H9 (cell line): ENCODE results near the gene AKR7A2. TPM values are rescaled to one million over a fixed set of nuclear protein-coding genes. Genes with fewer than 3 reads are reported as not detected.
A peak's percentile ranks its signal among the peaks of the same experiment; 100 is the strongest.

Experiments used
- DNase-seq: peaks from one replicate; pipeline ENCODE4 v3.0.0-alpha.2; 2017
- H2AFZ ChIP-seq: one replicate; pipeline ENCODE4 v1.6.1; 2013; ENCODE audit warnings: mild to moderate bottlenecking, low read length, control low read depth, moderate library complexity
- H2AK5ac ChIP-seq: 2 replicates; pipeline ENCODE4 v1.6.1; 2013; ENCODE audit warnings: low read length, control low read depth, mixed read lengths; ENCODE audit not compliant: insufficient read length
- H2BK120ac ChIP-seq: one replicate; pipeline ENCODE4 v1.6.1; 2013; ENCODE audit warnings: low read depth, mild to moderate bottlenecking, low read length, control low read depth, inconsistent platforms; ENCODE audit not compliant: poor library complexity, severe bottlenecking
- H2BK12ac ChIP-seq: 2 replicates; pipeline ENCODE4 v1.6.1; 2013; ENCODE audit warnings: low read length, control low read depth, mixed read lengths, low read depth; ENCODE audit not compliant: insufficient read length
- H2BK15ac ChIP-seq: 2 replicates; pipeline ENCODE4 v1.6.1; 2013; ENCODE audit warnings: low read depth, low read length, control low read depth
- H2BK20ac ChIP-seq: one replicate; pipeline ENCODE4 v1.6.1; 2013; ENCODE audit warnings: low read depth, mild to moderate bottlenecking, low read length, control low read depth, inconsistent platforms; ENCODE audit not compliant: poor library complexity, severe bottlenecking
- H2BK5ac ChIP-seq: 2 replicates; pipeline ENCODE4 v1.6.1; 2013; ENCODE audit warnings: low read length, control low read depth, mixed read lengths; ENCODE audit not compliant: insufficient read length
- H3K14ac ChIP-seq: 2 replicates; pipeline ENCODE4 v1.6.1; 2013; ENCODE audit warnings: low read length, control low read depth; ENCODE audit not compliant: insufficient read depth
- H3K18ac ChIP-seq: 2 replicates; pipeline ENCODE4 v1.6.1; 2013; ENCODE audit warnings: low read depth, mild to moderate bottlenecking, mixed read lengths, low read length, control low read depth; ENCODE audit not compliant: insufficient read length
- H3K23ac ChIP-seq: 2 replicates; pipeline ENCODE4 v1.6.1; 2013; ENCODE audit warnings: low read length, control low read depth, mixed read lengths, low read depth; ENCODE audit not compliant: insufficient read length
- H3K23me2 ChIP-seq: 2 replicates; pipeline ENCODE4 v1.6.1; 2013; ENCODE audit warnings: low read depth, mild to moderate bottlenecking, mixed read lengths, low read length, control low read depth; ENCODE audit not compliant: insufficient read length, poor library complexity, severe bottlenecking
- H3K27ac ChIP-seq: 2 replicates; pipeline ENCODE4 v1.5.1; 2013; ENCODE audit warnings: low read length, control low read depth, mixed read lengths, low read depth; ENCODE audit not compliant: insufficient read length
- H3K27me3 ChIP-seq: 2 replicates; pipeline ENCODE4 v1.6.1; 2013; ENCODE audit warnings: low read length, control low read depth, inconsistent platforms; ENCODE audit not compliant: insufficient read depth
- H3K4ac ChIP-seq: 2 replicates; pipeline ENCODE4 v1.6.1; 2013; ENCODE audit warnings: low read depth, mild to moderate bottlenecking, control low read depth, inconsistent platforms, low read length, moderate library complexity
- H3K4me1 ChIP-seq: 2 replicates; pipeline ENCODE4 v1.6.1; 2013; ENCODE audit warnings: low read length, control low read depth, inconsistent platforms; ENCODE audit not compliant: insufficient read depth
- H3K4me2 ChIP-seq: 2 replicates; pipeline ENCODE4 v1.6.1; 2013; ENCODE audit warnings: low read length, control low read depth, mixed read lengths; ENCODE audit not compliant: insufficient read length, insufficient read depth
- H3K56ac ChIP-seq: 2 replicates; pipeline ENCODE4 v1.6.1; 2013; ENCODE audit warnings: low read depth, mild to moderate bottlenecking, mixed read lengths, low read length, control low read depth; ENCODE audit not compliant: insufficient read length
- H3K79me1 ChIP-seq: 2 replicates; pipeline ENCODE4 v1.6.1; 2013; ENCODE audit warnings: low read depth, mild to moderate bottlenecking, moderate library complexity, low read length, control low read depth, inconsistent platforms; ENCODE audit not compliant: insufficient read depth, poor library complexity, severe bottlenecking
- H3K79me2 ChIP-seq: 2 replicates; pipeline ENCODE4 v1.6.1; 2013; ENCODE audit warnings: low read length, control low read depth, inconsistent platforms; ENCODE audit not compliant: insufficient read depth
- H3K9ac ChIP-seq: 2 replicates; pipeline ENCODE4 v1.6.1; 2013; ENCODE audit warnings: low read length, control low read depth, mixed read lengths; ENCODE audit not compliant: insufficient read length; ENCODE audit errors: extremely low read depth
- H3K9me3 ChIP-seq: one replicate; pipeline ENCODE4 v1.6.1; 2013; ENCODE audit warnings: low read depth, low read length, inconsistent platforms; ENCODE audit not compliant: control insufficient read depth
- H3T11ph ChIP-seq: one replicate; pipeline ENCODE4 v1.6.1; 2013; ENCODE audit warnings: mild to moderate bottlenecking, low read length, control low read depth, inconsistent platforms
- H4K20me1 ChIP-seq: one replicate; pipeline ENCODE4 v1.6.1; 2013; ENCODE audit not compliant: control insufficient read depth, insufficient read length, insufficient read depth
- H4K5ac ChIP-seq: 2 replicates; pipeline ENCODE4 v1.6.1; 2013; ENCODE audit warnings: low read depth, mild to moderate bottlenecking, mixed read lengths, low read length, control low read depth; ENCODE audit not compliant: insufficient read length
- H4K8ac ChIP-seq: replicated peaks from 2 replicates; pipeline ENCODE4 v1.6.1; 2013; ENCODE audit warnings: low read length, control low read depth, mixed read lengths, low read depth; ENCODE audit not compliant: insufficient read length
- H4K91ac ChIP-seq: 2 replicates; pipeline ENCODE4 v1.6.1; 2013; ENCODE audit warnings: low read depth, mild to moderate bottlenecking, moderate library complexity, mixed read lengths, low read length, control low read depth; ENCODE audit not compliant: insufficient read length
- H3K27ac Mint-ChIP-seq, 3 experiments: 2 replicates in 2 of 3; 3 replicates in 1 of 3; pipeline ENCODE4 v1.8.0; 2020 to 2021; ENCODE audit warnings: mixed read lengths in 3 of 3, mild to moderate bottlenecking in 1 of 3, moderate library complexity in 1 of 3
- H3K27me3 Mint-ChIP-seq: 2 replicates; pipeline ENCODE4 v1.8.0; 2021; ENCODE audit warnings: low read depth, mild to moderate bottlenecking, moderate library complexity, mixed read lengths
- H3K36me3 Mint-ChIP-seq, 3 experiments: 2 replicates in 2 of 3; 3 replicates in 1 of 3; pipeline ENCODE4 v1.8.0; 2020 to 2021; ENCODE audit warnings: low read depth in 3 of 3, mixed read lengths in 3 of 3; ENCODE audit not compliant: insufficient read depth in 1 of 3
- H3K4me1 Mint-ChIP-seq, 2 experiments: 2 replicates each; pipeline ENCODE4 v1.8.0; 2020; ENCODE audit warnings: mixed read lengths in 2 of 2
- H3K4me3 Mint-ChIP-seq, 2 experiments: 2 replicates in 1 of 2; 3 replicates in 1 of 2; pipeline ENCODE4 v1.8.0; 2020 to 2021; ENCODE audit warnings: mild to moderate bottlenecking in 2 of 2, mixed read lengths in 2 of 2, moderate library complexity in 1 of 2
- H3K9me3 Mint-ChIP-seq, 2 experiments: 2 replicates in 1 of 2; 3 replicates in 1 of 2; pipeline ENCODE4 v1.8.0; 2020; ENCODE audit warnings: mild to moderate bottlenecking in 2 of 2, mixed read lengths in 2 of 2, moderate library complexity in 1 of 2
- WGBS: extraction: QIAGEN DNeasy Blood & Tissue Kit; methylation state at CpG from one replicate; pipeline ENCODE4 v1.1.7; 2013; ENCODE audit warnings: missing lambda C conversion rate, low lambda C conversion rate, mixed read lengths; ENCODE audit not compliant: insufficient read length; ENCODE audit errors: extremely low coverage; 5-methylcytosine and 5-hydroxymethylcytosine counted together
- total RNA-seq: library from RNA; stranded (reverse); gene quantifications from 2 replicates; pipeline ENCODE4 v1.2.1, GENCODE V29; 2021
- TF ChIP-seq, protein P1 (sequence below): fragments of 200-600 bp; sonication (generic); conservative IDR thresholded peaks from 3 replicates; pipeline ENCODE4 v1.8.0; 2021; ENCODE audit warnings: antibody characterized with exemption, mild to moderate bottlenecking

AKR7A2 gene
- total RNA-seq, 1 experiment from 2014 or later, result 50.3 TPM

GRCh38 chr1:19353596-19353995, 41.7 kb upstream of the AKR7A2 start:
- H4K5ac ChIP-seq, result no peak overlapping the region
- Mint-ChIP-seq H3K9me3 (no peaks in the 10 kb centered on the region), H3K4me1 (peaks cover 22 to 32% of the 10 kb centered on the region in 2 experiments), H3K36me3 (peaks cover 38 to 70% (median 68%) of the 10 kb centered on the region in 3 experiments), H3K4me3 (peak overlapping the region; percentile 5 to 8; a peak in 2 of 5 replicates), H3K27me3 (no peaks in the 10 kb centered on the region; the same call in none of the 2 replicates), H3K27ac (peak overlapping the region in 2 of 3 experiments; percentile 87 to 97; a peak in 4 of 7 replicates)
- no peak overlapping the region for H3K4me2 ChIP-seq
- H4K20me1 ChIP-seq, result no peaks in the 10 kb centered on the region
- H3K4me1 ChIP-seq, result 0 out of 2 replicates have a peak, but pooled peaks cover 3% of the 10 kb centered on the region
- TF ChIP-seq, protein P1, sequence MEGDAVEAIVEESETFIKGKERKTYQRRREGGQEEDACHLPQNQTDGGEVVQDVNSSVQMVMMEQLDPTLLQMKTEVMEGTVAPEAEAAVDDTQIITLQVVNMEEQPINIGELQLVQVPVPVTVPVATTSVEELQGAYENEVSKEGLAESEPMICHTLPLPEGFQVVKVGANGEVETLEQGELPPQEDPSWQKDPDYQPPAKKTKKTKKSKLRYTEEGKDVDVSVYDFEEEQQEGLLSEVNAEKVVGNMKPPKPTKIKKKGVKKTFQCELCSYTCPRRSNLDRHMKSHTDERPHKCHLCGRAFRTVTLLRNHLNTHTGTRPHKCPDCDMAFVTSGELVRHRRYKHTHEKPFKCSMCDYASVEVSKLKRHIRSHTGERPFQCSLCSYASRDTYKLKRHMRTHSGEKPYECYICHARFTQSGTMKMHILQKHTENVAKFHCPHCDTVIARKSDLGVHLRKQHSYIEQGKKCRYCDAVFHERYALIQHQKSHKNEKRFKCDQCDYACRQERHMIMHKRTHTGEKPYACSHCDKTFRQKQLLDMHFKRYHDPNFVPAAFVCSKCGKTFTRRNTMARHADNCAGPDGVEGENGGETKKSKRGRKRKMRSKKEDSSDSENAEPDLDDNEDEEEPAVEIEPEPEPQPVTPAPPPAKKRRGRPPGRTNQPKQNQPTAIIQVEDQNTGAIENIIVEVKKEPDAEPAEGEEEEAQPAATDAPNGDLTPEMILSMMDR, result no peak; the same call in 2 of the 3 replicates
- H3T11ph ChIP-seq, result no peak overlapping the region
- H3K4ac ChIP-seq, result no peak overlapping the region
- no peak overlapping the region for H3K9ac ChIP-seq
- H3K9me3 ChIP-seq, result no peaks in the 10 kb centered on the region
- H3K79me2 ChIP-seq, result no peaks in the 10 kb centered on the region
- H2BK5ac ChIP-seq, result no peak overlapping the region
- H4K8ac ChIP-seq, result no peak overlapping the region
- no CpG with 5 or more reads among the region's 8 CpGs for WGBS
- no peak overlapping the region for H3K18ac ChIP-seq
- H3K14ac ChIP-seq, result no peak overlapping the region
- no peak overlapping the region for H3K56ac ChIP-seq
- DNase-seq, result peak; percentile 89
- H2BK15ac ChIP-seq, result no peak overlapping the region
- no peaks in the 10 kb centered on the region for H3K23me2 ChIP-seq
- H3K23ac ChIP-seq, result no peak overlapping the region
- H2AFZ ChIP-seq, result no peak overlapping the region
- H2BK120ac ChIP-seq, result no peak overlapping the region
- H3K27me3 ChIP-seq, result no peaks in the 10 kb centered on the region
- no peak overlapping the region for H4K91ac ChIP-seq
- no peak overlapping the region for H2BK20ac ChIP-seq
- no peak overlapping the region for H3K27ac ChIP-seq
- no peak overlapping the region for H2AK5ac ChIP-seq
- peaks cover 2% of the 10 kb centered on the region for H3K79me1 ChIP-seq
- H2BK12ac ChIP-seq, result no peak overlapping the region
